ENCODE results near the gene LIN7A.

DNA sequence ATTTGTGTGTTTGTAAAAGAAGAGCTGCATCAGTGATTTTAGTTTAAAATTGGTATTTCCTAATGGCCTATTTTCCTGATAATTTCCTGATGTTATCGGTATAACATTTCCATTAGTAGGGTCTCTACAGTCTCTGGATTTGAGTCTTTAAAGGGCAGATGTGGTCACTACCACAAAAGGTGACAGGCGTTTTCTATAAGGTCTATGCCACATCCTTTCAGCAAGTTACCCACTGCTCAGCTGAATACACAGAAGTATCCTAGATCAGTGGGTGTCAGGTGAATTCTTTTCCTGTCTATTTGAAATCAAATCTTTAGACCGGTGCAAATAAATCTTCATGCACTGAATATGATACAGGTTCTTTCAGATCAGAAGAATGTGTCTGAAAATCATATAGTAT, 90.2 kb downstream of the LIN7A start:
- TF ChIP-seq CTCF (conservative IDR thresholded peaks at IDR 0.05; ENCODE audit: low read length) (no peak), EZH2phosphoT487 (IDR thresholded peaks at IDR 0.05; ENCODE audit: borderline replicate concordance) (no peak)
